HEK293 (cell line): Measurements from ENCODE around the gene TRIM72.

Source experiments
- GLI4 ChIP-seq: fragments of 450-650 bp; formaldehyde crosslinking; IDR thresholded peaks from 2 replicates; pipeline ENCODE4 v1.5.1; 2016; ENCODE audit warnings: missing biosample characterization, missing genetic modification characterization
- MEIS1 ChIP-seq: sonication (generic); formaldehyde crosslinking; IDR thresholded peaks from 2 replicates; pipeline ENCODE4 v1.8.1; 2022; ENCODE audit warnings: missing genetic modification reagents, mild to moderate bottlenecking, borderline replicate concordance
- ZBTB8A ChIP-seq: fragments of 450-650 bp; formaldehyde crosslinking; IDR thresholded peaks from 2 replicates; pipeline ENCODE4 v1.5.1; 2016; ENCODE audit warnings: missing biosample characterization, missing genetic modification characterization
- ZNF184 ChIP-seq: fragments of 450-650 bp; IDR thresholded peaks from 2 replicates; pipeline ENCODE4 v1.5.1; 2018; ENCODE audit warnings: missing biosample characterization, mild to moderate bottlenecking, missing genetic modification characterization
- ZNF19 ChIP-seq: fragments of 450-650 bp; formaldehyde crosslinking; IDR thresholded peaks from 2 replicates; pipeline ENCODE4; 2016; ENCODE audit warnings: missing biosample characterization, missing genetic modification characterization, low read depth
- ZNF23 ChIP-seq: fragments of 450-650 bp; formaldehyde crosslinking; IDR thresholded peaks from 2 replicates; pipeline ENCODE4 v1.5.1; 2016; ENCODE audit warnings: missing biosample characterization, missing genetic modification characterization, borderline replicate concordance
- ZNF426 ChIP-seq: fragments of 450-650 bp; formaldehyde crosslinking; IDR thresholded peaks from 2 replicates; pipeline ENCODE4 v1.5.1; 2017; ENCODE audit warnings: missing biosample characterization, missing genetic modification characterization, mild to moderate bottlenecking, inconsistent platforms, moderate library complexity
- ZNF510 ChIP-seq: fragments of 450-650 bp; formaldehyde crosslinking; IDR thresholded peaks from 2 replicates; pipeline ENCODE4 v1.5.1; 2018; ENCODE audit warnings: mild to moderate bottlenecking, missing genetic modification characterization, missing biosample characterization; ENCODE audit not compliant: insufficient replicate concordance
- ZNF677 ChIP-seq: fragments of 450-650 bp; IDR thresholded peaks from 2 replicates; pipeline ENCODE4 v1.5.0; 2018; ENCODE audit warnings: missing biosample characterization, mild to moderate bottlenecking, missing genetic modification characterization, moderate library complexity
- TF ChIP-seq, protein P1 (sequence below): fragments of 450-650 bp; formaldehyde crosslinking; IDR thresholded peaks from 2 replicates; pipeline ENCODE4 v1.5.1; 2016; ENCODE audit warnings: missing biosample characterization, missing genetic modification characterization
- TF ChIP-seq, protein P2 (sequence below): fragments of 450-650 bp; formaldehyde crosslinking; conservative IDR thresholded peaks from 2 replicates; pipeline ENCODE4 v1.5.1; 2016; ENCODE audit warnings: low read depth, missing biosample characterization, missing genetic modification characterization
- TF ChIP-seq, protein P3 (sequence below): fragments of 450-650 bp; formaldehyde crosslinking; IDR thresholded peaks from 2 replicates; pipeline ENCODE4 v1.5.1; 2016; ENCODE audit warnings: missing biosample characterization, missing genetic modification characterization, low read depth

GRCh38 chr16:31229501-31229900 lies 15.6 kb downstream of the TRIM72 start:
- TF ChIP-seq, protein P1, sequence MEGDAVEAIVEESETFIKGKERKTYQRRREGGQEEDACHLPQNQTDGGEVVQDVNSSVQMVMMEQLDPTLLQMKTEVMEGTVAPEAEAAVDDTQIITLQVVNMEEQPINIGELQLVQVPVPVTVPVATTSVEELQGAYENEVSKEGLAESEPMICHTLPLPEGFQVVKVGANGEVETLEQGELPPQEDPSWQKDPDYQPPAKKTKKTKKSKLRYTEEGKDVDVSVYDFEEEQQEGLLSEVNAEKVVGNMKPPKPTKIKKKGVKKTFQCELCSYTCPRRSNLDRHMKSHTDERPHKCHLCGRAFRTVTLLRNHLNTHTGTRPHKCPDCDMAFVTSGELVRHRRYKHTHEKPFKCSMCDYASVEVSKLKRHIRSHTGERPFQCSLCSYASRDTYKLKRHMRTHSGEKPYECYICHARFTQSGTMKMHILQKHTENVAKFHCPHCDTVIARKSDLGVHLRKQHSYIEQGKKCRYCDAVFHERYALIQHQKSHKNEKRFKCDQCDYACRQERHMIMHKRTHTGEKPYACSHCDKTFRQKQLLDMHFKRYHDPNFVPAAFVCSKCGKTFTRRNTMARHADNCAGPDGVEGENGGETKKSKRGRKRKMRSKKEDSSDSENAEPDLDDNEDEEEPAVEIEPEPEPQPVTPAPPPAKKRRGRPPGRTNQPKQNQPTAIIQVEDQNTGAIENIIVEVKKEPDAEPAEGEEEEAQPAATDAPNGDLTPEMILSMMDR (tag by site-specific recombination) = no peak
- TF ChIP-seq ZNF510 (tag by site-specific recombination) = no peak
- TF ChIP-seq, protein P2, sequence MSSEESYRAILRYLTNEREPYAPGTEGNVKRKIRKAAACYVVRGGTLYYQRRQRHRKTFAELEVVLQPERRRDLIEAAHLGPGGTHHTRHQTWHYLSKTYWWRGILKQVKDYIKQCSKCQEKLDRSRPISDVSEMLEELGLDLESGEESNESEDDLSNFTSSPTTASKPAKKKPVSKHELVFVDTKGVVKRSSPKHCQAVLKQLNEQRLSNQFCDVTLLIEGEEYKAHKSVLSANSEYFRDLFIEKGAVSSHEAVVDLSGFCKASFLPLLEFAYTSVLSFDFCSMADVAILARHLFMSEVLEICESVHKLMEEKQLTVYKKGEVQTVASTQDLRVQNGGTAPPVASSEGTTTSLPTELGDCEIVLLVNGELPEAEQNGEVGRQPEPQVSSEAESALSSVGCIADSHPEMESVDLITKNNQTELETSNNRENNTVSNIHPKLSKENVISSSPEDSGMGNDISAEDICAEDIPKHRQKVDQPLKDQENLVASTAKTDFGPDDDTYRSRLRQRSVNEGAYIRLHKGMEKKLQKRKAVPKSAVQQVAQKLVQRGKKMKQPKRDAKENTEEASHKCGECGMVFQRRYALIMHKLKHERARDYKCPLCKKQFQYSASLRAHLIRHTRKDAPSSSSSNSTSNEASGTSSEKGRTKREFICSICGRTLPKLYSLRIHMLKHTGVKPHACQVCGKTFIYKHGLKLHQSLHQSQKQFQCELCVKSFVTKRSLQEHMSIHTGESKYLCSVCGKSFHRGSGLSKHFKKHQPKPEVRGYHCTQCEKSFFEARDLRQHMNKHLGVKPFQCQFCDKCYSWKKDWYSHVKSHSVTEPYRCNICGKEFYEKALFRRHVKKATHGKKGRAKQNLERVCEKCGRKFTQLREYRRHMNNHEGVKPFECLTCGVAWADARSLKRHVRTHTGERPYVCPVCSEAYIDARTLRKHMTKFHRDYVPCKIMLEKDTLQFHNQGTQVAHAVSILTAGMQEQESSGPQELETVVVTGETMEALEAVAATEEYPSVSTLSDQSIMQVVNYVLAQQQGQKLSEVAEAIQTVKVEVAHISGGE (tag by site-specific recombination) = no peak
- TF ChIP-seq ZNF23 (tag by site-specific recombination) = no peak
- no peak for TF ChIP-seq GLI4 (tag by site-specific recombination)
- TF ChIP-seq ZNF19 (tag by site-specific recombination) = no peak
- TF ChIP-seq ZNF426 (tag by site-specific recombination) = no peak
- TF ChIP-seq, protein P3, sequence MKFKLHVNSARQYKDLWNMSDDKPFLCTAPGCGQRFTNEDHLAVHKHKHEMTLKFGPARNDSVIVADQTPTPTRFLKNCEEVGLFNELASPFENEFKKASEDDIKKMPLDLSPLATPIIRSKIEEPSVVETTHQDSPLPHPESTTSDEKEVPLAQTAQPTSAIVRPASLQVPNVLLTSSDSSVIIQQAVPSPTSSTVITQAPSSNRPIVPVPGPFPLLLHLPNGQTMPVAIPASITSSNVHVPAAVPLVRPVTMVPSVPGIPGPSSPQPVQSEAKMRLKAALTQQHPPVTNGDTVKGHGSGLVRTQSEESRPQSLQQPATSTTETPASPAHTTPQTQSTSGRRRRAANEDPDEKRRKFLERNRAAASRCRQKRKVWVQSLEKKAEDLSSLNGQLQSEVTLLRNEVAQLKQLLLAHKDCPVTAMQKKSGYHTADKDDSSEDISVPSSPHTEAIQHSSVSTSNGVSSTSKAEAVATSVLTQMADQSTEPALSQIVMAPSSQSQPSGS (tag by site-specific recombination) = no peak
- no peak for TF ChIP-seq MEIS1 (CRISPR knock-in tag)
- TF ChIP-seq ZNF184 (tag by site-specific recombination) = no peak
- no peak for TF ChIP-seq ZNF677 (tag by site-specific recombination)
- TF ChIP-seq ZBTB8A (tag by site-specific recombination) = no peak
